Right lobe of liver (tissue), 4 donors: ENCODE results near the gene KCNC3.

Source experiments
- CTCF ChIP-seq, 4 donors: fragments of 200-600 bp in 3 of 4; fragments of 450-650 bp in 1 of 4; IDR thresholded peaks; one replicate each; pipeline versions ENCODE4 v1.5.1 to v1.8.0; 2016 to 2022; ENCODE audit warnings: antibody characterized with exemption in 4 of 4, mild to moderate bottlenecking in 2 of 4
- POLR2A ChIP-seq: fragments of 450-650 bp; IDR thresholded peaks from one replicate; pipeline ENCODE4 v1.6.1; 2017; ENCODE audit warnings: antibody characterized with exemption, mild to moderate bottlenecking
- donor health status: DM: no; HTN: no; CAD: no.
- donor health status: DM: no; HTN: no; CAD: no.
- donor health status: DM: no; HTN: yes; CAD: no.

- TF ChIP-seq CTCF (IDR thresholded peaks at IDR 0.05) = no peak
- no peak for TF ChIP-seq POLR2A
Measured at GRCh38 chr19:50349277-50350057, 20.3 kb upstream of the KCNC3 start.
